Neuronal stem cell (in vitro differentiated cells): Measurements from ENCODE around the gene CEP97.
"Not testable (repeated sequence)": the region's sequence is repeated elsewhere in the genome, so short reads cannot be mapped to it uniquely, and the experiment has no call there.

Experiments
- DNase-seq: peaks from one replicate; pipeline ENCODE4 v3.0.0-alpha.2; 2013; ENCODE audit warnings: low spot score
- H2AFZ ChIP-seq: one replicate; pipeline ENCODE4 v1.6.1; 2013; ENCODE audit warnings: mild to moderate bottlenecking, low read length, inconsistent platforms
- H2AK5ac ChIP-seq: 2 replicates; pipeline ENCODE4 v1.6.1; 2013; ENCODE audit warnings: low read depth, mild to moderate bottlenecking, inconsistent platforms, low read length, moderate library complexity, mixed read lengths
- H2BK120ac ChIP-seq: 2 replicates; pipeline ENCODE4 v1.6.1; 2013; ENCODE audit warnings: low read depth, mild to moderate bottlenecking, inconsistent platforms, low read length, moderate library complexity, mixed read lengths
- H2BK12ac ChIP-seq: one replicate; pipeline ENCODE4 v1.6.1; 2013; ENCODE audit warnings: low read length, inconsistent platforms
- H2BK15ac ChIP-seq: 2 replicates; pipeline ENCODE4 v1.6.1; 2013; ENCODE audit warnings: mild to moderate bottlenecking, low read length, inconsistent platforms, mixed read lengths
- H2BK5ac ChIP-seq: one replicate; pipeline ENCODE4 v1.6.1; 2013; ENCODE audit warnings: inconsistent platforms, mild to moderate bottlenecking, low read length, moderate library complexity
- H3K14ac ChIP-seq: one replicate; pipeline ENCODE4 v1.6.1; 2013; ENCODE audit warnings: low read length, inconsistent platforms
- H3K18ac ChIP-seq: 2 replicates; pipeline ENCODE4 v1.6.1; 2013; ENCODE audit warnings: low read length, inconsistent platforms
- H3K23ac ChIP-seq: 2 replicates; pipeline ENCODE4 v1.6.1; 2013; ENCODE audit warnings: low read depth, mild to moderate bottlenecking, mixed read lengths, low read length, inconsistent platforms; ENCODE audit not compliant: poor library complexity
- H3K27ac ChIP-seq: replicated peaks from 3 replicates; pipeline ENCODE4 v1.5.1; 2013; ENCODE audit warnings: low read length, inconsistent platforms
- H3K27me3 ChIP-seq, 3 experiments: 2 replicates each; pipeline ENCODE4 v1.6.1; 2013; ENCODE audit warnings: low read length in 3 of 3, mild to moderate bottlenecking in 2 of 3, inconsistent platforms in 1 of 3, low read depth in 1 of 3, mixed read lengths in 1 of 3, moderate library complexity in 1 of 3; ENCODE audit not compliant: control insufficient read depth in 3 of 3, insufficient read depth in 3 of 3
- H3K36me3 ChIP-seq, 2 donors: replicated peaks in 1 of 2; 2 replicates each; pipeline ENCODE4 v1.6.1; 2013; ENCODE audit warnings: low read length in 2 of 2; ENCODE audit not compliant: control insufficient read depth in 2 of 2, insufficient read depth in 2 of 2
- H3K4ac ChIP-seq: 2 replicates; pipeline ENCODE4 v1.6.1; 2013; ENCODE audit warnings: inconsistent platforms, mild to moderate bottlenecking, low read length, moderate library complexity
- H3K4me1 ChIP-seq, 2 donors: 1 replicate in 1 of 2; 2 replicates in 1 of 2; pipeline ENCODE4 v1.6.1; 2013; ENCODE audit warnings: low read length in 2 of 2, low read depth in 1 of 2; ENCODE audit not compliant: control insufficient read depth in 2 of 2, insufficient read depth in 1 of 2
- H3K4me2 ChIP-seq: one replicate; pipeline ENCODE4 v1.6.1; 2013; ENCODE audit warnings: mild to moderate bottlenecking, low read length, inconsistent platforms; ENCODE audit not compliant: insufficient read depth, poor library complexity, severe bottlenecking
- H3K4me3 ChIP-seq, 2 donors: 2 replicates each; pipeline ENCODE4 v1.5.1; 2013; ENCODE audit warnings: low read length in 2 of 2, mild to moderate bottlenecking in 2 of 2, inconsistent platforms in 1 of 2, moderate library complexity in 1 of 2
- H3K79me1 ChIP-seq: one replicate; pipeline ENCODE4 v1.6.1; 2013; ENCODE audit warnings: low read depth, mild to moderate bottlenecking, inconsistent platforms, low read length, moderate library complexity
- H3K9ac ChIP-seq: one replicate; pipeline ENCODE4 v1.6.1; 2013; ENCODE audit warnings: mild to moderate bottlenecking, low read depth, low read length, inconsistent platforms; ENCODE audit not compliant: poor library complexity
- H3K9me3 ChIP-seq, 2 donors: replicated peaks in 1 of 2; 2 replicates each; pipeline versions ENCODE3 to v1.6.1; 2013; ENCODE audit warnings: low read length in 2 of 2, mild to moderate bottlenecking in 2 of 2, inconsistent platforms in 1 of 2, low read depth in 1 of 2, mixed read lengths in 1 of 2, moderate library complexity in 1 of 2; ENCODE audit not compliant: control insufficient read depth in 2 of 2, insufficient read depth in 1 of 2
- H4K8ac ChIP-seq: one replicate; pipeline ENCODE4 v1.6.1; 2013; ENCODE audit warnings: low read depth, mild to moderate bottlenecking, inconsistent platforms, low read length, moderate library complexity
- H4K91ac ChIP-seq: one replicate; pipeline ENCODE4 v1.6.1; 2013; ENCODE audit warnings: low read length, low read depth, mild to moderate bottlenecking, inconsistent platforms; ENCODE audit not compliant: poor library complexity
- WGBS, 2 donors: extraction: QIAGEN DNeasy Blood & Tissue Kit; methylation state at CpG; one replicate each; pipeline ENCODE4 v1.1.7; 2013; ENCODE audit warnings: missing lambda C conversion rate in 2 of 2, mixed read lengths in 1 of 2; ENCODE audit not compliant: insufficient read length in 2 of 2, insufficient replicate concordance in 1 of 2; ENCODE audit errors: extremely low coverage in 2 of 2; 5-methylcytosine and 5-hydroxymethylcytosine counted together

The CEP97 gene

DNA sequence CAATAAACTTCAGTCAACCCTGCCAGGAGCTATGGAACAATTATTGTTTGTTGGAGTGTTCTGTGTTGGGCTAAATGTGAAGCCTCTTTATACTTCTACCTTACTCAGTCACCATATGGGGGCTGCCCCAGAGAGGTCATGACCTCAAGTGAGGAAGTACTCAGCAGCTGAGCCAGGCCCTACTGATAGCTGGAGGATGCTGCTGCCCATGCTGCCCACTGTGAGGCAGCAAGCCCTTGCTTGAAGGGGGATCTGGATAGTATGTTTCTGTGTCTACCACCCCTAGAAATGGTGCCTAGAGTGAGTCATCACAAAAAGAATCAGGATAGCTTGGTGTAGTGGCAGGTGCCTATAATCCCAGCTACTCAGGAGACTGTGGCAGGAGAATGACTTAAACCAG is 33.4 kb upstream of the CEP97 start:
- Histone ChIP-seq H3K23ac (no peak overlapping the region), H3K18ac (no peak overlapping the region), H3K4me1 (peaks cover 0 to 1% of the 10 kb centered on the region in 2 donors), H3K79me1 (no peaks in the 10 kb centered on the region), H3K4me3 (no peak overlapping the region), H2BK5ac (no peak overlapping the region), H3K9me3 (no peaks in the 10 kb centered on the region), H2AK5ac (no peak overlapping the region), H3K27ac (no peak overlapping the region), H3K27me3 (no peaks in the 10 kb centered on the region), H3K14ac (no peak overlapping the region), H3K36me3 (peaks cover 0 to 2% of the 10 kb centered on the region in 2 donors), H4K91ac (no peak overlapping the region), H2AFZ (no peak overlapping the region), H2BK120ac (no peak overlapping the region), H4K8ac (no peak overlapping the region), H2BK12ac (no peak overlapping the region), H2BK15ac (no peak overlapping the region), H3K4ac (no peak overlapping the region), H3K4me2 (no peak overlapping the region), H3K9ac (no peak overlapping the region)
- DNase-seq = no peak

DNA sequence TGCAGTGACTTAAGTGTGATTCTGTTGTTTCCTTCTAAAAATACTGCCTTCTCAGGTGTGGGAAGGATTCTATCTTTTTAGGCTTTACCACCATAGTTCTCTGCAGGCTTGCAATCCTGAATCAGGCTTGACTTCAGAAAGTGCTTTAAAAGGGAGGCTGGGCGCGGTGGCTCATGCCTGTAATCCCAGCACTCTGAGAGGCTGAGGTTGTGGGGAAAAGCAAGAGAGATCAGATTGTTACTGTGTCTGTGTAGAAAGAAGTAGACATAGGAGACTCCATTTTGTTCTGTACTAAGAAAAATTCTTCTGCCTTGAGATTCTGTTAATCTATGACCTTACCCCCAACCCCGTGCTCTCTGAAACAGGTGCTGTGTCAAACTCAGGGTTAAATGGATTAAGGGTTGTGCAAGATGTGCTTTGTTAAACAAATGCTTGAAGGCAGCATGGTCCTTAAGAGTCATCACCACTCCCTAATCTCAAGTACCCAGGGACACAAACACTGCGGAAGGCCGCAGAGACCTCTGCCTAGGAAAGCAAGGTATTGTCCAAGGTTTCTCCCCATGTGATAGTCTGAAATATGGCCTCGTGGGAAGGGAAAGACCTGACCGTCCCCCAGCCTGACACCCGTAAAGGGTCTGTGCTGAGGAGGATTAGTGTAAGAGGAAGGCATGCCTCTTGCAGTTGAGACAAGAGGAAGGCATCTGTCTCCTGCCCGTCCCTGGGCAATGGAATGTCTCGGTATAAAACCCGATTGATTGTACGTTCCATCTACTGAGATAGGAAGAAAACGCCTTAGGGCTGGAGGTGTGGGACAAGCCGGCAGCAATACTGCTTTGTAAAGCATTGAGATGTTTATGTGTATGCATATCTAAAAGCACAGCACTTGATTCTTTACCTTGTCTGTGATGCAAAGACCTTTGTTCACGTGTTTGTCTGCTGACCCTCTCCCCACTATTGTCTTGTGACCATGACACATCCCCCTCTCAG is 32.4 kb upstream of the CEP97 start:
- DNase-seq, H3K4ac ChIP-seq, H3K79me1 ChIP-seq, H3K36me3 ChIP-seq, H2BK5ac ChIP-seq, H3K9me3 ChIP-seq, H3K4me2 ChIP-seq, H3K9ac ChIP-seq, H3K4me3 ChIP-seq, H2BK15ac ChIP-seq, H3K4me1 ChIP-seq, H4K8ac ChIP-seq, H3K27me3 ChIP-seq, H2BK12ac ChIP-seq, H3K18ac ChIP-seq, H4K91ac ChIP-seq, H2BK120ac ChIP-seq, H3K27ac ChIP-seq, H2AK5ac ChIP-seq, H2AFZ ChIP-seq, H3K23ac ChIP-seq, H3K14ac ChIP-seq: not testable (repeated sequence)
- no CpG with 5 or more reads among the region's 15 CpGs for WGBS, 2 donors

DNA sequence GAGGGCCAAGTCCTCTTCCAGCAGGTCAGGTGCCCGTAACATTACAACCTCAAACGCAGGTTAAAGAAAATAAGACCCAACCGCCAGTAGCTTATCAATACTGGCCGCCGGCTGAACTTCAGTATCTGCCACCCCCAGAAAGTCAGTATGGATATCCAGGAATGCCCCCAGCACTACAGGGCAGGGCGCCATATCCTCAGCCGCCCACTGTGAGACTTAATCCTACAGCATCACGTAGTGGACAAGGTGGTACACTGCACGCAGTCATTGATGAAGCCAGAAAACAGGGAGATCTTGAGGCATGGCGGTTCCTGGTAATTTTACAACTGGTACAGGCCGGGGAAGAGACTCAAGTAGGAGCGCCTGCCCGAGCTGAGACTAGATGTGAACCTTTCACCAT is 30.9 kb upstream of the CEP97 start:
- not testable (repeated sequence) for H2BK120ac ChIP-seq, DNase-seq, H3K27me3 ChIP-seq, H3K36me3 ChIP-seq, H3K27ac ChIP-seq, H3K79me1 ChIP-seq, H2BK12ac ChIP-seq, H3K4me1 ChIP-seq, H3K9ac ChIP-seq, H3K4ac ChIP-seq, H3K9me3 ChIP-seq, H2AK5ac ChIP-seq, H3K23ac ChIP-seq, H3K18ac ChIP-seq, H3K4me3 ChIP-seq, H2AFZ ChIP-seq, H3K4me2 ChIP-seq, H2BK15ac ChIP-seq, H2BK5ac ChIP-seq, H3K14ac ChIP-seq, H4K91ac ChIP-seq, H4K8ac ChIP-seq
- no CpG with 5 or more reads among the region's 13 CpGs for WGBS, 2 donors

DNA sequence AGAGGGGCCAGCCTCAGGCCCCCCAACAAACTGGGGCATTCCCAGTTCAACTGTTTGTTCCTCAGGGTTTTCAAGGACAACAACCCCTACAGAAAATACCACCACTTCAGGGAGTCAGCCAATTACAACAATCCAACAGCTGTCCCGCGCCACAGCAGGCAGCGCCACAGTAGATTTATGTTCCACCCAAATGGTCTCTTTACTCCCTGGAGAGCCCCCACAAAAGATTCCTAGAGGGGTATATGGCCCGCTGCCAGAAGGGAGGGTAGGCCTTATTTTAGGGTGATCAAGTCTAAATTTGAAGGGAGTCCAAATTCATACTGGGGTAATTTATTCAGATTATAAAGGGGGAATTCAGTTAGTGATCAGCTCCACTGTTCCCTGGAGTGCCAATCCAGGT is 29.6 kb upstream of the CEP97 start:
- not testable (repeated sequence) for H3K23ac ChIP-seq, H4K8ac ChIP-seq, H4K91ac ChIP-seq, H3K4ac ChIP-seq, H3K9ac ChIP-seq, H3K4me1 ChIP-seq, H3K4me2 ChIP-seq, H2BK12ac ChIP-seq, H3K4me3 ChIP-seq, H2BK5ac ChIP-seq, H3K27ac ChIP-seq, H3K79me1 ChIP-seq, H3K27me3 ChIP-seq, H3K36me3 ChIP-seq, H3K14ac ChIP-seq, H3K18ac ChIP-seq, H2AK5ac ChIP-seq, H3K9me3 ChIP-seq, H2BK15ac ChIP-seq, H2AFZ ChIP-seq, H2BK120ac ChIP-seq, DNase-seq
- no CpG with 5 or more reads among the region's 4 CpGs for WGBS, 2 donors
